Right renal pelvis (tissue), 4 donors: ENCODE results near the gene PLPP7. TPM values are rescaled to one million over a fixed set of nuclear protein-coding genes. Genes with fewer than 3 reads are reported as not detected.

Experiments used
- polyA plus RNA-seq, 4 donors: library from polyadenylated mRNA; unstranded; fragments of 120-200 nt; gene quantifications; one replicate each; pipeline ENCODE4 v1.2.1, GENCODE V29; 2013; ENCODE audit not compliant: insufficient read length in 4 of 4

Gene PLPP7
- polyA plus RNA-seq, 4 donors, result 1.9 to 3.5 (median 2.4) TPM

Other genes with a start within 250 kb of the PLPP7 start
- 100 to 1,000 TPM; 374 to 426 (median 388) TPM for gene AIF1L, start 193.2 kb upstream of the PLPP7 start, polyA plus RNA-seq
- gene NUP214, start 164.1 kb upstream of the PLPP7 start, polyA plus RNA-seq, result 10 to 100 TPM; 44.5 to 61.3 (median 50.6) TPM
- 1 to 10 TPM; 2.8 to 3.2 (median 3.1) TPM for gene FAM78A, start 13.2 kb upstream of the PLPP7 start, polyA plus RNA-seq
- 100 to 1,000 TPM; 179 to 200 (median 195) TPM for gene PRRC2B, start 104.4 kb downstream of the PLPP7 start, polyA plus RNA-seq
- gene POMT1, start 213.2 kb downstream of the PLPP7 start, polyA plus RNA-seq, result 10 to 100 TPM; 33.4 to 38.4 (median 34.8) TPM
- gene UCK1, start 241.5 kb downstream of the PLPP7 start, polyA plus RNA-seq, result 10 to 100 TPM; 37.4 to 43.3 (median 39.2) TPM